ENCODE results near the gene FYCO1. TPM values are rescaled to one million over a fixed set of nuclear protein-coding genes. Genes with fewer than 3 reads are reported as not detected.

The FYCO1 gene
- total RNA-seq, 1 donor: 12.1 TPM

DNA sequence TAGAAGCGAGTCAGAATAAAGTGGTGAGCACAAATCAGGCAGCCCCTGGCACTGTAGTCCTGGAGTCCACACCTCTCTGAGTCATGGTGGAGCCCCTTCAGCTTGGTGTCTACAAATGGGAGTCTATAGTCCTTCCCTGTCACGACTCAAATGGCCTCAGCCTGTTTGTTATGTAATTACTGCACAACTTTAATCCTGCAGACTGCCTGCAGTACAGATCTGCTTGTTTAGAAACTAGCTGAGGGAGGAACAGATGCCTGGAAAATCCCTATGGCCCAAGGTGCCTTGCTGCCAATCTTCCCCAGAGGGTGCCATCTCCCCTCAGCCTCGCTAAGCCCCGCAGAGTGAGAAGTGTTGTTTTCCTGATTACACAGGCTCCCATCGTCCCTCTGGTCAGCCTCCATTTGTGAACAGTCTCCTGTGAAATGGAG, 56.3 kb downstream of the FYCO1 start:
- Histone ChIP-seq H3K27me3 (ENCODE audit: insufficient read depth, low read length) (no peaks in the 10 kb centered on the region), H3K9me3 (ENCODE audit: low read depth, low read length) (no peaks in the 10 kb centered on the region), H3K4me3 (ENCODE audit: low read length) (no peak overlapping the region), H3K4me1 (ENCODE audit: insufficient read depth, low read length) (peaks cover 18% of the 10 kb centered on the region)

GRCh38 chr3:45938864-45939263, 56.8 kb downstream of the FYCO1 start:
- Histone ChIP-seq H3K4me3 (ENCODE audit: low read length) (no peak overlapping the region), H3K4me1 (ENCODE audit: insufficient read depth, low read length) (peaks cover 18% of the 10 kb centered on the region), H3K9me3 (ENCODE audit: low read depth, low read length) (no peaks in the 10 kb centered on the region), H3K27me3 (ENCODE audit: insufficient read depth, low read length) (no peaks in the 10 kb centered on the region)

- Histone ChIP-seq H3K4me1 (ENCODE audit: insufficient read depth, low read length) (peaks cover 12% of the 10 kb centered on the region), H3K9me3 (ENCODE audit: low read depth, low read length) (no peaks in the 10 kb centered on the region), H3K4me3 (ENCODE audit: low read length) (no peak overlapping the region), H3K27me3 (ENCODE audit: insufficient read depth, low read length) (no peaks in the 10 kb centered on the region)
Observed at GRCh38 chr3:45938043-45938435, 57.6 kb downstream of the FYCO1 start.

DNA sequence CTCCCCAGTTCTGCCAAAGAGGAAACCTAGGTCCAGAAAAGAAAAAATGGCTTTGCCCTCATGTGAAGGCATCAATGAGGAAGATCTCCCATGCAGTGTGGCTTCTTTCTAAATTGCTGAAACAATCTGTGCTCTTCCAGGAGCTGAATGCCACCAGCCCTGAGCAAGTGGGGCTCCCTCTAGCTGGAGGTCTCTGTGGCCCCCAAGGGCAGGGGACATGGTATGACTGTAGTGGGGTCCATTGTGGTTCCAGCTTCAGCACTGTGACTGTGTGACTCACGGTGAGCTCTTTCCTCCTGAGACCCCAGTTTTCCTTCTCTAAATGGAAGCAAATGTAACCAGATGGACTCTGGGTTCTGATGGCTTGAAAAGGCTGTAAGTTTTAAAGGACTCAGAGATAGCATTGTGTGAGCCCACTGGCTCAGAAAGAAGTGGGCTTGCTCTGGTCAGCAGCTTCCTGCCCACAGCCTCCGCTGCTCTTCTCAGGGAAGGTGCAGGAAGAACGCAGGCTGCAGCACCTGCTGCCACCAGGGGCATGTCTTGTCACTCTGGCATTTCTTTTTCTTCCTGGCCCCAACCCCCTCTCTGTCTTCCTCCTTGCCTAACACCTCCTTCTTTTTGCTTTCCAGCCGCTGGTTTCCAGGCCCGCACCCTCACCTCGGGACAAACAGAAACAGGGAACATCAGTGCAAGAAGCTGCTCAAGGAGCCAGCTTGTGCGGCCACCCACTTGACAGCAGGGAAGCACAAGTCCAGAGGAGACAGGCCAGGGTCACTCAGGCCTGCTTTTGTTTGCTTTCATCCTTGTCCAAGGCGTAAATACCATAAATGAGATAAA, 58.2 kb downstream of the FYCO1 start:
- Histone ChIP-seq H3K4me3 (ENCODE audit: low read length) (no peak overlapping the region), H3K27me3 (ENCODE audit: insufficient read depth, low read length) (no peaks in the 10 kb centered on the region)

DNA sequence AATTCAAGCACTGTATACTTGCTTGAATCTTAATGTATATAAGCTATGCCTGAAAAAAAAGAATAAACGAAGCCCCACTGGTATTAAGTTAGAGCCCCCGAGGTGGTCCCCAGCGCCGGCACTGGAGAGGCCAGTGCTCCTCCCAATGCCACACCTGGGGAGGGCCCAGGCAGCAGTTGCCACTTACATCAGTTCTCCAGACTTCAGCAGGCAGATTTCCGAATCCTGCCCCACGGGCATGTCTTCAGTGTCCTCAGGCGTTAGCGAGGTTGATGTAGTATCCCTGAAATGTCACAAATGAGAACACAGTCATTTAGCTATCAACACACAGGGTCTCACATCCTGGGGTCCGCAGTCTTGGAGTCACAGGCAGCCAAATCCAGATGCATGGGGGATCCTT, 59.4 kb downstream of the FYCO1 start:
- no peaks in the 10 kb centered on the region for H3K9me3 ChIP-seq (ENCODE audit: low read depth, low read length)
- no peaks in the 10 kb centered on the region for H3K27me3 ChIP-seq (ENCODE audit: insufficient read depth, low read length)
- peaks cover 14% of the 10 kb centered on the region for H3K4me1 ChIP-seq (ENCODE audit: insufficient read depth, low read length)
- no peak overlapping the region for H3K4me3 ChIP-seq (ENCODE audit: low read length)

More for the DNA sequence above, 58.2 kb downstream of the FYCO1 start:
- Histone ChIP-seq H3K4me1 (ENCODE audit: insufficient read depth, low read length) (peaks cover 14% of the 10 kb centered on the region), H3K9me3 (ENCODE audit: low read depth, low read length) (no peaks in the 10 kb centered on the region)

GRCh38 chr3:45933591-45933990, 62.0 kb downstream of the FYCO1 start:
- H3K27me3 ChIP-seq (ENCODE audit: insufficient read depth, low read length): no peaks in the 10 kb centered on the region
- no peaks in the 10 kb centered on the region for H3K9me3 ChIP-seq (ENCODE audit: low read depth, low read length)
- H3K4me1 ChIP-seq (ENCODE audit: insufficient read depth, low read length): peaks cover 10% of the 10 kb centered on the region
- H3K4me3 ChIP-seq (ENCODE audit: low read length): no peak overlapping the region

- H3K9me3 ChIP-seq (ENCODE audit: low read depth, low read length): no peaks in the 10 kb centered on the region
- H3K4me1 ChIP-seq (ENCODE audit: insufficient read depth, low read length): peaks cover 10% of the 10 kb centered on the region
- H3K4me3 ChIP-seq (ENCODE audit: low read length): no peak overlapping the region
- no peaks in the 10 kb centered on the region for H3K27me3 ChIP-seq (ENCODE audit: insufficient read depth, low read length)
Observed at GRCh38 chr3:45932112-45932511, 63.5 kb downstream of the FYCO1 start.

DNA sequence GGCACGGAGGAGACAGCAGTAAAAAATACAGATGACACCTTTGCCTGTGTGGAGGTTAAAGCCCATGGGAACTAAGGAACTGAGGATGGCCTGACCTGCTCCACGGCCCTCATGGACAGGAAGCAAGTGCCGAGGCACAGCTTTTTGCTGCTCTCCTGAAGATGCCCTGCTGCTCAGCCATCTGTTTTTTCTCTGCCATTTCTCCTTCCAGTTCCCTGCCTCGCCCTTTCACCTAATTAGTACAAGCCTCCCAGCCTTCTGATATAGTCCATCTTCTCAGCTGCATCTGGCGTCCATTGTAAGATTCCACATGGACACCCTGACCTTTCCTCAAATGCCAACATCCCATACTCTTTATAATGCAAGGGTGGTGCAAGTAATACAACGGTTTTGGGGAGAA, 64.1 kb downstream of the FYCO1 start:
- Histone ChIP-seq H3K4me1 (ENCODE audit: insufficient read depth, low read length) (peaks cover 10% of the 10 kb centered on the region), H3K27me3 (ENCODE audit: insufficient read depth, low read length) (no peaks in the 10 kb centered on the region), H3K4me3 (ENCODE audit: low read length) (no peak overlapping the region), H3K9me3 (ENCODE audit: low read depth, low read length) (no peaks in the 10 kb centered on the region)

- H3K27me3 ChIP-seq (ENCODE audit: insufficient read depth, low read length): no peaks in the 10 kb centered on the region
- H3K4me1 ChIP-seq (ENCODE audit: insufficient read depth, low read length): peaks cover 10% of the 10 kb centered on the region
- no peak overlapping the region for H3K4me3 ChIP-seq (ENCODE audit: low read length)
- no peaks in the 10 kb centered on the region for H3K9me3 ChIP-seq (ENCODE audit: low read depth, low read length)
Observed at GRCh38 chr3:45929042-45929679, 66.5 kb downstream of the FYCO1 start.

DNA sequence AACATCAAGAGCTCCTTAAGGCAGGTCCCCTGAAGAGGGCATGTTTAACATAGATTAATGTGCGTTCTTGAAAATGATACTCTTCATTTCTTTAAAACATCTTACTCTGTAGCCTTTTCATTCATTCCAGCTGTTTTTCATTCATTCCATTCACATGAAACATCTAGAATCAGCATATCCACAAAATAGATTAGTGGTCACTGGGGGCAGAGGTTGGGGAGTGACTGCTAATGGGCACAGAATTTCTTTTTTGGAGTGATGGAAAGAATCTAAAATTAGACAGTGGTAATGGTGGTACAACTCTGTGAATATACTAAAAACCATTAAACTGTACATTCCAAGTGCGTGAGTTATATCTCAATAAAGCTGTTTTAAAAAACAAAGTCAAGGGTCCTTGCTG, 67.7 kb downstream of the FYCO1 start:
- Histone ChIP-seq H3K4me1 (ENCODE audit: insufficient read depth, low read length) (peaks cover 10% of the 10 kb centered on the region), H3K27me3 (ENCODE audit: insufficient read depth, low read length) (no peaks in the 10 kb centered on the region), H3K9me3 (ENCODE audit: low read depth, low read length) (no peaks in the 10 kb centered on the region), H3K4me3 (ENCODE audit: low read length) (no peak overlapping the region)

- no peak overlapping the region for H3K4me3 ChIP-seq (ENCODE audit: low read length)
- no peaks in the 10 kb centered on the region for H3K4me1 ChIP-seq (ENCODE audit: insufficient read depth, low read length)
- H3K27me3 ChIP-seq (ENCODE audit: insufficient read depth, low read length): no peaks in the 10 kb centered on the region
- no peaks in the 10 kb centered on the region for H3K9me3 ChIP-seq (ENCODE audit: low read depth, low read length)
Observed at GRCh38 chr3:45923755-45924154, 71.9 kb downstream of the FYCO1 start.

- H3K9me3 ChIP-seq (ENCODE audit: low read depth, low read length): no peaks in the 10 kb centered on the region
- no peak overlapping the region for H3K4me3 ChIP-seq (ENCODE audit: low read length)
- H3K4me1 ChIP-seq (ENCODE audit: insufficient read depth, low read length): no peaks in the 10 kb centered on the region
- no peaks in the 10 kb centered on the region for H3K27me3 ChIP-seq (ENCODE audit: insufficient read depth, low read length)
Observed at GRCh38 chr3:45922950-45923590, 72.6 kb downstream of the FYCO1 start.

DNA sequence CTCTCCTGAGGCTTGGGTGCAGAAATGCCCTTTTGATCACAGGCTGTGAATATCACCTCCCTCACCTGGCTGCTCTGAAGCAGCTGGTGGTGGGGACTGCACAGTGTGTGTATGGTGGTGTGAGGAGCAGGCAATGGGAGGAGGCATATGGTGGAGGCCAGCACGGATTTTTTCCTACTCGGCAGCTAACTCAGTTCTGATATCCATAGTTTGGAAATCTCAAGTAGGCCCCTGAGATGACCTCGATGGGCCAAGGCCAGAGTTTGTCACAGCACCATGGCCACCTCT, 73.6 kb downstream of the FYCO1 start:
- H3K4me1 ChIP-seq (ENCODE audit: insufficient read depth, low read length): no peaks in the 10 kb centered on the region
- no peak overlapping the region for H3K4me3 ChIP-seq (ENCODE audit: low read length)
- no peaks in the 10 kb centered on the region for H3K27me3 ChIP-seq (ENCODE audit: insufficient read depth, low read length)
- no peaks in the 10 kb centered on the region for H3K9me3 ChIP-seq (ENCODE audit: low read depth, low read length)

DNA sequence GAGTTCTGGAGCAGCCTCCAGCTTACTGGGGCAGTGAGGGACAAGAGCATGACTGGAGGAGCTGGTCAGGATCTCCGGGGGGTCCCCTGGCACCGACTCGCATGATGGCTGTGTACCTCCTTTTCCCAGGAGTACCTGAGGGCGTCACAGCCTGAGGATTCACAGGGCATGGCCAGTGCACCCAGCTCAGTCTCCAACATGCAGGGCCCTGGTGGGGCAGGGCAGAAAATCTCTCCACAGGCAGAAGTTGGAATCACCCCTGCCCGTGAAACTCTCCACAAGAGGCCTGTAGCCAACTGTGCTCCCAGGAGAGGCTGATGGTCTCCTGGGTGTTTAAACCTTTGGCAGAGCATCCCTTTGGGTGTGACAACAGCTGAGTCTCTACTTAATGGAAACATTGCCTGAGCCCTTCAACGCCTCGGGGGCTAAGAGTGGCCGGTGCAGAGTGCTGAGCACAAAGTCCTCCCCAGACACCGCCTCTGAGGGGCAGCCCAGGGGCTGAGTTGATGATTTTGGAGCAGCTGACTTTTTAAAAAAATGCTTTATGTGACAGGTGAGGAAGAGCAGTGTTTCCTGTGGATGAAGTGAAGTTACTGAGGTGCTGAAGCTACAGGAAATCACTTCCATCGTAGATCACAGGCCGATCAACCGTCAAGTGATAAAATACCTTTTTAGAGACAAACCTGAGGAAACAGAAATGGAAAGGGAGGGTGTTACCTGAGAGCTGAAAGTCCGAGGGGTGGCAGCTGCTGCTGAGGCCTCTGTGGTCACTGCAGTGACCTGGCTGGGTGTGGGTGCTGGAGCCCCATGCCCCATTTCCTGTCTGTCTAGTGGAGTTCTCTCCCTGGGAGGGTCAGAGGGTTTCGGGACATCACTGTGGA, 74.2 kb downstream of the FYCO1 start:
- H3K9me3 ChIP-seq (ENCODE audit: low read depth, low read length): no peaks in the 10 kb centered on the region
- no peaks in the 10 kb centered on the region for H3K27me3 ChIP-seq (ENCODE audit: insufficient read depth, low read length)
- no peak overlapping the region for H3K4me3 ChIP-seq (ENCODE audit: low read length)
- H3K4me1 ChIP-seq (ENCODE audit: insufficient read depth, low read length): peaks cover 5% of the 10 kb centered on the region
